GM19351 (cell line): ENCODE results near the gene LIN7B.
A peak's percentile ranks its signal among the peaks of the same experiment; 100 is the strongest.
"Not testable (repeated sequence)": the region's sequence is repeated elsewhere in the genome, so short reads cannot be mapped to it uniquely, and the experiment has no call there.

Experiments used
- ATAC-seq: cut with Tn5 transposase; IDR thresholded peaks from one replicate; pipeline ENCODE4 v1.9.1; 2021; ENCODE audit warnings: mild to moderate bottlenecking, moderate library complexity; ENCODE audit not compliant: unreplicated experiment

The LIN7B gene

DNA sequence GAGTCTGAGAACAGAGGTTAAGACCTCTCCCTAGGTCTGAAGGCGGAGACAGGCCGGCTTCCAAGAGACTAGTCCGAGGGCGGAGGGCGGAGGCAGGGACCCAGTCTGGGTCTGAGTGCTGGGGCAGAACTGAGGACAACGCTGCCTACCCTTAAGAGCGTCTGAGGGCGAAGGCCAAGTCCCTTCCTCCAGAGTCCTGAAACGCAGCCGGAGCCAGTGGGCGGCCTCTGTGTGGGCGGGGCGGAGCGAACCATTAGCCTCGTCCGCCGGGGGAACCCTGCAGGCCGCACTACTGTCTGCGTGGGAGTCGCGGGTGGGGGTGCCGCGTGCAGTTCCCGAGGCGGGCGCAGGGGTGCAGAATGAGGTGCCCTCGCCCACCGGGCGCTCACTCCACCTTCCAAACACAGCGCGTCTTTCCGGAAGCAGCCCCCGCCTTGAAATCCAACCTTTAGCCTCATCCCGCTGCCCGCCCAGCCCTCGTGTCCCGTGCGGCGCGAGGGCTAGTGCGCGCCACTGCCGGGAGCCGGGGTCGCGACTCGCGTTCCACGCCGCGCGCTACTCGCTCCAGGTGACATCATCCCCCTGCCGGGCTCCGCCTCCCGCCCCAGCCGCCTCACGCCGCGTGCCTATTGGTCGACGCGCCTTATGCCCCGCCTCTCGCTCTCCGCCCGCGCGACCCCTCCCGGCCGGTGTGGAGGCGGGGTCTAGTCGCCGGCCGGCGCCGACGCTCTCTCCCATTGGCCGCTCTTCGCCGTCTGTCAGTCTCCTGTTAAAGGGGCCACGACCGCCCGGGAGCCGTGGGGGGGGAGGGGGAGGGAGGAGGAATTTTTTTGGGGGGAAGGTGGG, 4.6 kb downstream of the LIN7B start, which contains the start of gene C19orf73:
Gene C19orf73 (minus strand): TSS at position 579 of the 846 bp plus-strand sequence. CDS start 121 bp downstream, at position 458.
- ATAC-seq: peak; percentile 76

DNA sequence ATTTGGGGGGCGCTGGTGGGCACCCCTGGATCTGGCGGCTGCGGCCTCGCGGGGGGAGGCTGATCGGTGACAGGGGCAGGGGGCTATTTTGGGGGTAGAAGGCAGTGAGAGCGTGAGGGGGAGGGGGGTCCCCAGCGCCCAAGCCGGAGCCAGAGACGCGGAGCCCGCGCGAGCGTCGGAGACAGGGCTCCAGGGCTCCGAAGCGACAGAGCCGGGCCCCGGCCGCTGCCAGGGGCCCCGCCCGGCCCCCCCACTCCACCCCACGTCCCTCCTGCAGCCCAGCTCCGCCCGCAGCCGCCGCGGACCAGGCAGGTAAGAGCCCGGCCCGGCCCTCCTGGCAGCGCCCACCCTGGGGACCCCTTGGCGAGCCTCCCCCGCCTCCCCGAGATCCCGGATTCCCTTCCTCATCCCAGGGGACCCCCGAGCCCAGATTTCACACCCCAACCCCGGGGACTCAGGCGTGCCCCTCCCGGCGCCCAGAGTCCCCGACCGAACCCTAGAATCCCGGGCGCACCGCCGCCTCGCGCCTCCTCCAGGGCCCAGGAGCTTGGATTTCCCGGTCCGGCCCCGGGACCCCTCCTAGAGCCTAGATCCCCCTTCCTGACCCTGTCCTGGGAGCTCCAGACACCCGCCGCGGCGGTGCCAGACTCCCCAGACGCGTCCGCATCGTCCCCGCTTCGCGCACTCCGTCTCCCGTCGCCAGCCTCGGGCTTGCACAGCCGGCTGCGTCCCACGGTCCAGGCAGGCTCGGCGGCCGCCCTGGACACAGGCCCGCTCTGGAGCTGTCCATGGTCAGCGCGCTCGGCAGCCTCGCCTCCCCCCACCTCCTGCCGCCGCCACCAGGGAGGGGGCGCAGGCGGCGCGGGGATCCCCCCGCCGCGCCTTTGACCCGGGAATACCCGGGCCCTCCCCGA, 5.5 kb downstream of the LIN7B start, which contains the start of gene PPFIA3:
Gene PPFIA3 (plus strand): TSS at position 134 of the 914 bp plus-strand sequence. CDS start 8,330 bp downstream, outside the sequence.
- no peak for ATAC-seq

DNA sequence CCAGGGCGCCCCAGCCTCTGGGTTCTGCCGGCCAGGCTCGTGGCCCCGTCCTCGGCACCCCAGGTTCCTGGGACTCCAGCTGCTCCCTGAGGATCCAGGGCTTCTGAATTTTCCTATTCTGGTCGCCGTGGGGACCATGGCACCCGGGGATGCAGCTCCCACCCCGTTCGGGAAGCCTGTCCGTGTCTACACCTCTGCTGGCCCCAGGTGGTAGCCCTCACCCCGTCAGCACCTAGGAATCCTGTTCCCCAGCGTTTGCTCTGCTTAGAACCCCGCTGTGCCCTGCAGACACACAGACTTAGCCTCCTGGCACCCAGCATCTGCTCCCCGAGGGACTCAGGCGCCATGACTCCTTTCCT, 6.1 kb downstream of the LIN7B start:
- no peak for ATAC-seq

DNA sequence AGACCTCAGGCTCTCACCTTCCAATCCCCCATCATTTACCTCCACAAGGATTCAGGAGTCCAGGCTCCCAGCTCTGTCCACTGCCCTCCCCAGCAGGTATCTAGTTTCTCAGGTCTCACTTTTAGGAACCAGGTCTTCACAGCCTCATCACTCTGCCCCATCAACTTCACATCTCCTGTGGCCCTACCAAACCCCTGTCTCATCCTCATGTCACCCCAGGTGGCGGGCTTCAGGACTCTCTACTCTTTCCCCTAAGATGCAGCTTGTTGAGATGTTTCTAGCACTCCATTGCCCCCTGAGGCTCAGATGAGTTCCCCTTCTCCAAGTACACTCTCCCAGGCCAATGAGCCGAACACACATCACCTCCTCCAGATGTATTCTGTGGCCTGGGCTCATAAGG, 6.7 kb downstream of the LIN7B start:
- ATAC-seq: no peak

DNA sequence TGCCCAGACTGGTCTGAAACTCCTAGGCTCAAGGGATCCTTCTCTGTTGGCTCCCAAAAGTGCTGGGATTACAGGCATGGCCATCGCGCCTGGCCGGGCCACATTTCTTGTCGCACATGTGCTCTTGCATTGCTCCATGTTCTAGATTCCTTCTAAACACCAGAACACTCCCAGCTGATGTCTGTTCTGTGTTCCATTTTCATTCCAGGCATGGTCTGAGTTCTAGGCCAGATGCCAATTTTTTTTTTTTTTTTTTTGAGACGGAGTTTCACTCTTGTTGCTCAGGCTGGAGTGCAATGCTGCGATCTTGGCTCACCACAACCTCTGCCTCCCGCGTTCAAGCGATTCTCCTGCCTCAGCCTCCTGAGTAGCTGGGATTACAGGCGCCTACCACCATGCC, 7.7 kb downstream of the LIN7B start:
- ATAC-seq: not testable (repeated sequence)

DNA sequence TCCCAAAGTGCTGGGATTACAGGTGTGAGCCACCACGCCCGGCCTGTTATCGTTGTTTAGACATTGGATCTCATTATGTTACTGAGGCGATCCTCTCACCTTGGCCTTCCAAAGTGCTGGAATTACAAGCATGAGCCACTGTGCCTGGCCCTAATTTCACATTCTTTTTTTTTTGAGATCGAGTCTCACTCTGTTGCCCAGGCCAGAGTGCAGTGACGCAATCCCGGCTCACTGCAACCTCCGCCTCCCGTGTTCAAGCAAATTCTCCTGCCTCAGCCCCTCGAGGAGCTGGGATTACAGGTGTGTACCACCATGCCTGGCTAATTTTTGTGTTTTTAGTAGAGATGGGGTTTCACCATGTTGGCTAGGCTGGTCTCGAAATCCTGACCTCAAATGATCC, 9.1 kb downstream of the LIN7B start:
- ATAC-seq: not testable (repeated sequence)

DNA sequence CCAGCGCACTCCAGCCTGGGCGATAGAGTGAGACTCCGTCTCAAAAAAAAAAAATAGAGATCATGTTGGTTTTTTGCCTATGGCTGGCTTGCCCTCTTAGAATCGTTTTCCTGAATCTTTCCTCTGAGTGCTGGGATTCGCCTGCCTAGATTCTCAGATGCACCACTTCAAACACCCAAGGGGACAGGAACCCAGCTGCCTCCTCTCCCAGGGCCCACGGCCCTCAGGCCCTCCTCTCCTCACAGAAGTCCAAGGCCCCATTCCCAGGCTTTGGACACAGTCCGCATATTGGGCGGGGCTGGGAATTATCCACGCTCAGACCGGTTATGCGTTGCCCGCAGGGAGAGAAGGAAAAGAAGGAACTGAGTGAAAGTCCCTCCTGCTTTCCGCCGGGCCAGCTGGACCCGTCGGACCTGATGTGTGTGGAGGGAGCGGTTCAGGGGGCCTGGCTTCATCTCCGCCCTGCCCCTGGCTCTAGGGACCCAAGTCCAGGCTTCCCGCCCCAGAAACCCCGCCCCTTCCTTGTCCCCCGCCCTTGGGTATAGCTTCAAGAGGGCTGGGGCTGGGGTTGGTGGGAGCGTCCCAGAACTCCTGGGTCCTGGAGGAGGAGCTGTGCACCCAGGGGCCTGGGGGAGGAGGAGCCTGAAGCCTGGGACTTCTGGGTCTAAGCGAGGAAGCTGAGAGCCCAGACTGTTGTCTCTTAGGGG, 11.0 kb downstream of the LIN7B start:
- ATAC-seq: no peak

DNA sequence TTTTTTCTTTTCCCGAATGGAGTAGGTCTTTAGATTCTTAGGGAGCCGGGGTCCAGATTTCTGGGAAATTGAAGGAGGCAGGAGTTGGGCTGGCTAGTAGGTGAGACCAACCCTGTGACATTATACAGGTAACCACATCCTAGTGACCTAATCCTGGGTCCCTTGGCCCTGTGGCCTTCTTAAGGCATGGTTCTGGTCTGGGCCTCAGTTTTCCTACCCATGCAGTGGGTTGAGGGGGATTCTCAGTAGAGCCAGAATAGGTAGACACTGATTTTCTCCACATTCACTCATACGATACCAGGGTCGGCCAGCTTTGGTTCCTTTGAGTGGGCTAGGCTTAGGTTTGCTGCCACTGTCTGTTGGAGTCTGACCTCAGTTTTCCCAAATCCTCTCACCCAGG, 12.4 kb downstream of the LIN7B start:
- ATAC-seq: no peak

DNA sequence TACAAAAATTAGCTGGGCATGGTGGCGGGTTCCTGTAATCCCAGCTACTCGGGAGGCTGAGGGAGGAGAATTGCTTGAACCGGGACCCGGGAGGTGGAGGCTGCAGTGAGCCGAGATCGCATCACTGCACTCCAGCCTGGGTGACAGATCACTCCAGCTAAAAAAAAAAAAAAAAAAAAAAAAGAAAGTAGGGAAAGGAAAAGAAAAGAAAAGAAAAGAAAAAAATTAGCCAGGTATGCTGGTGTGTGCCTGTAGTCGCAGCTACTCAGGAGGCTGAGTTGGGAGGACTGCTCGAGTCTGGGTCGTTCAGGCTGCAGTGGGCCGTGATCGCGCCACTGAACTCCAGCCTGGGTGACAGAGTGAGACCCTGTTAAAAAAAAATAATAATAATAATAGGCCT, 13.1 kb downstream of the LIN7B start:
- not testable (repeated sequence) for ATAC-seq

DNA sequence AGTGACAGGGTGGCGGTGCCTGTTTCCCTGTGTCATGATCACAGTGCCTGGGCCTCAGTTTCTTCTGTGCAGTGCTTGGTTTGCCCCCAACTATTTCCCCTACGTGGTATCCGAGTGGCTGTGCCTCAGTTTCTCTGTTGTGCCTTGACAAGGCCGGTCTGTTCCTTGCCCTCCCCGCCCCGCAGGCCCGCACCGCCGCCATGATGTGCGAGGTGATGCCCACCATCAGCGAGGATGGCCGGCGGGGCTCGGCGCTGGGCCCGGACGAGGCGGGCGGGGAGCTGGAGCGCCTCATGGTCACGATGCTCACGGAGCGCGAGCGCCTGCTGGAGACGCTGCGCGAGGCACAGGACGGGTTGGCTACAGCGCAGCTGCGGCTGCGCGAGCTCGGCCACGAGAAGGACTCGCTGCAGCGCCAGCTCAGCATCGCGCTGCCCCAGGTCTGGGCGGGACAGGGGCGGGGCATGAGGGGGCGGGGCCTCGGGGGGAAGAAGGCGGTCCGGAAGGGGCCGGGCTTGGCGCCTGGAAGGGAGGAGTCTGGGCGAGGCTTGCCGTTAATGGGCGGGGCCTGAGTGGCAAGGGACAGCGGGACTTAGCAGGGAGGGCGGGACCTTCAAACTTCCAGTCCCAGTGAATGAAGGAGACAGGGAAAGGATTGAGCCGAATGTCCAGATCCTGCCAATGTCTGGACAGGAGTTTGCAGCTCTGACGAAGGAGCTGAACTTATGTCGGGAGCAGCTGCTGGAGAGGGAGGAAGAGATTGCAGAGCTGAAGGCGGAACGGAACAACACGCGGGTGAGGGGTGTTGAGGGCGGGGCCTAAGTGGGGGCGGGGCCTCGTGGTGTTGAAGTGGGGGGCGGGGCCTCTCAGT, 13.7 kb downstream of the LIN7B start:
- ATAC-seq: peak; percentile 84

DNA sequence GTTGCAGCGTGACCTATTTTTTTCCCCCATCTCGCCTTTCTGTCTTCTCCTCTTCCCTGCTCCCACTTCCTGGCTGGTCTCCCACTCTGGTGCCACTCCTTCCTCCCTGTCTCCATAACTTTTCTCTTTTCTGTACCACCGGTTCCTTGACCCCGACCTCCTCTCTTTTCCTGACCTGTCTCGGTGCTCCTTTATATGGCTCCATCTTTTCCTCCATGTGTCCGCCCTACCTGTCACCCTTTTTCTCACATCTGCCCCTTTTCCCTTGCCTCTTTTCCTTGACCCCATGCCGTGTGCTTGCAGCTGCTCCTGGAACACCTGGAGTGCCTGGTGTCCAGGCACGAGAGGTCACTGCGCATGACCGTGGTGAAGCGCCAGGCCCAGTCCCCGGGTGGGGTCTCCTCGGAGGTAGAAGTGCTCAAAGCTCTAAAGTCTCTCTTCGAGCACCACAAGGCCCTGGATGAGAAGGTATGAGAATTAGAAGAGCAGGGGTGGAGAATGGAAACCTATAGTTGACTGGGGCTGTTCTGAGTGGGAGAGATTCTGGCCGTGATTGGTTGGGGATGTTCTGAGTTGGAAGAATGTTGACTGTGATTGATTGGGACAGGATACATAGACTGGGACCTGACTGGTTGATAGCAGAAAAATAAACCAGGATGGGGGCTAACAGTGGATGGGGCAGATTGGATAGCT, 14.5 kb downstream of the LIN7B start:
- no peak for ATAC-seq

DNA sequence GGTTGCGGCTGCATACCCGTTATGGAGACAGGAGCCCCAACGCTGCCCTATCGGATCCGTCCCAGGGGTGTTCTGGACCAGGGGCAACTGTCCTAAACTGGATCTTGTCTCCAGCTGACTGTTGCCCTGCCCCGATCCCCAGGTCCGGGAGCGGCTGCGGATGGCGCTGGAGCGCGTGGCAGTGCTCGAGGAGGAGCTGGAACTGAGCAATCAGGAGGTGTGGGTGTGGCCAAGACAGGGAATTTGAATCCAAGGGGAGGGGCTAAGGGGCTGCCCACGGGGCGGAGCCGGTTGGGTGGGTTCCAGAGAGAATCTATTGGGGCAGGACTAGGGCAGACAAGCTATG, 15.0 kb downstream of the LIN7B start:
- ATAC-seq: no peak

DNA sequence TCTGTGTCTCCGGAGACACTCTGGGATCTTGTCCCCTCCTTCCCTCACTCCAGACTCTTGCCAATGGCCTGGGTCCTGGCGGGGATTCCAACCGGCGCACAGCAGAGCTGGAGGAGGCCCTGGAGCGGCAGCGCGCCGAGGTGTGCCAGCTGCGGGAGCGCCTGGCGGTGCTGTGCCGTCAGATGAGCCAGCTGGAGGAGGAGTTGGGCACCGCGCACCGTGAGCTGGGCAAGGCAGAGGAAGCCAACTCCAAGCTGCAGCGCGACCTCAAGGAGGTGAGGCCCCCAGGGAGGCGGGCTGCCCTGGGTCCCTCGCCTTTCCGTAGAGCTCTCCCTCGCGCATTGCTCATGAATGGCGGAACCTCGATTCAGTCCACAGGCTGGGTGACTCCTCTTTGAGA, 16.2 kb downstream of the LIN7B start:
- ATAC-seq: no peak

DNA sequence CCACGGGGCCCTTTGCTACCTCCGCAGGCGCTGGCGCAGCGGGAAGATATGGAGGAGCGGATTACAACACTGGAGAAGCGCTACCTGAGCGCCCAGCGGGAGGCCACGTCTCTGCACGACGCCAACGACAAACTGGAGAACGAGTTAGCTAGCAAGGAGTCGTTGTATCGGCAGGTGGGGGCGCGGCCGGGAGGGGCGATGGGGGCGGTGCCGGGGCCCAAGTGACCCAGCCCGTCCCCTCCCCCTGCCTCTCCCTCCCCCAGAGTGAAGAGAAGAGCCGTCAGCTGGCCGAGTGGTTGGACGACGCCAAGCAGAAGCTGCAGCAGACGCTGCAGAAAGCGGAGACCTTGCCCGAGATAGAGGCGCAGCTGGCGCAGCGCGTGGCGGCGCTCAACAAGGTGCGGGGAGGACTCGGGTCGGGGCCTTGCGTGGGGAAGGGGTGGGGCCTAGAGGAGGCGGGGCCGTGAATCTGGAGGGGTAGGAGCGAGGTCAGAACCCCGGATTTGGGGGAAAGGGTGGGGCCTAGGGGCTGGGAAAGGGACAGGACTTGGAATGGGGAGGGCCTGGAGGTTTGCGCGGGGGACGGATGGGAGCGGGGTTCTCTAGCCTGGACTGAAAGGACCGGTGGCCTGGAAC, 18.9 kb downstream of the LIN7B start:
- no peak for ATAC-seq

DNA sequence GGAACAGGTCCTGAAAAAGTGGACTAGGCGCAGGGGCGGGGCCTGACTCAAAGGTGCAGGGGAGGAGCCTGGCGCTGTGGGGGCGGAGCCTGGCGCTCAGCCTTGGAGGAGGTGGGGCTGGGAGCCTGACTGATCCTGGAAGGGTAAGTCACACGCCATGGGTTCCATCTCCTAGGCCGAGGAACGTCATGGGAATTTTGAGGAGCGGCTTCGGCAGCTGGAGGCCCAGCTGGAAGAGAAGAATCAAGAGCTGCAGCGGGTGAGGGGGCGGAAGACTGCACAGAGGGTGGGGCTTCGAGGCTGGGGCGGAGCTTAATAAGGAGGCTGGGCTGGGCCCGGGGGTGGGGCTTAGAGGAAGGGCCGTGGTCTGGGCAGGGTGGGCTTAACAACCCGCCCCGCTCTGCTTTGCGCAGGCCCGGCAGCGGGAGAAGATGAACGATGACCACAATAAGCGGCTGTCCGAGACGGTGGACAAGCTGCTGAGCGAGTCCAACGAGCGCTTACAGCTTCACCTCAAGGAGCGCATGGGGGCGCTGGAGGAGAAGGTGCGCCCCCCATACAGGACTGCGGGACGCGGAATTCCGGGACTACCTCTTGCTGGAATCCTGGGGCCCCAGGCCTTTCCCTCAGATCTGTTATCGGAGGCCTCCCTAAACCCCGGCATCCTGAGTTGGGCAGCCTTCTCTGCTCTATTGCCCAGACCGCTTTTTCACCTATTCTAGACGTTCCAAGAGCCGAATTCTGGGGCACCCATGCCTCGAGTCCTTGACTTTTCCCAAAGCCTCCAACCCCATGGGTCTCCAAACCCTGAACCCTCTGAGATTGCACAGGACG, 19.7 kb downstream of the LIN7B start:
- no peak for ATAC-seq

DNA sequence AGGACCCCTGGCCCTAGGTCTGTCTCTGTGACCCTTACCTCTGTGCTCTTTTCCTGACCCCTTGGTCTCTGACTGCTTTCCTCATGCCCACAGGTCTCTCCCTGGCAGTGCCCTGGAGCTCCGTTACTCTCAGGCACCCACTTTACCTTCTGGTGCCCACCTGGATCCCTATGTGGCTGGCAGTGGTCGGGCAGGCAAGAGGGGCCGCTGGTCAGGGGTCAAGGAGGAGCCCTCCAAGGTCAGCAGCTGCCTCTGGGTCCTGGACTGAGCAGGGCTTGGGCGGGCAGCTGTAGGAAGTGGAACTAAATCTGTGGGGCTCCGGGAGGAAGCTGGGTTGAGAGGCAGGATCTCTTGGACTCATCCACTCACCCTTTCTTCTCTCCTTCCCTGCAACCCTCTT, 21.5 kb downstream of the LIN7B start:
- ATAC-seq: no peak

DNA sequence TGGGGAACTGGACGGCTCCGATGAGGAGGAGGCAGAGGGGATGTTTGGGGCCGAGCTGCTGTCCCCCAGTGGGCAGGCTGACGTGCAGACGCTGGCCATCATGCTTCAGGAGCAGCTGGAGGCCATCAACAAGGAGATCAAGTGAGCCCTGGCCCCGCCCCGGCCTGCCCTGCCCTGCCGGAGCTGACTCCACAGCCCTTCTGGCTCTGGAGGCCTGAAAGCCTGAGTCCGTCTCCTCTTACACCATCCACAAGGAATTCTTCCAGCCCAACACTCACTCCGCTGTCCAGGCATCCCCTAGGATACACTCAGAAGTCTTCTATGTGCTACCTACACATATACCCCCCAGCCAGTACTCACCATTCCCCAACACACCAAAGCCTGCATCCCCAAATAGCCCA, 22.6 kb downstream of the LIN7B start:
- no peak for ATAC-seq

DNA sequence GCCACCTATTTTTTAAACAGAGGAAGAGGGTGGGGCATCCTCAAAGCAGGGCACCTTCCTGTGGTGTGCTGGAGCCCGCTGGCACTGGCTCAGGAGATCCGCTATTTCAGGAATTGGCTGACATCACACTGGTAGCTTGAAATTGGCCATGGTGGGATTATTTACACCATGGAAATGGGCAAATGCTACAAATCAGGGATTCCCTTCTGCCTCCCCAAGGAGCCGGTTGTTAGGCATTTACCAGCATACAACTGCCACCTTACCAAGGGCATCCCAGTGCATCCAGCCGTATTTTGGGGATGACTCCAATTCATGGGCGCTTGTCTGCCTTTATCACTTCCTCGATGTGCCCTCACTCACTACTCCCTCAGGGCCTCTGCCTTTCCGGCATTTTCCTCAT, 26.8 kb downstream of the LIN7B start:
- no peak for ATAC-seq
